Activated T-cell treated with anti-CD3 and anti-CD28 coated beads, Interleukin-2, amount 50 U/mL, for 48 hours (primary cell): ENCODE data around the gene VPS37C.

ENCODE experiments used
- DNase-seq, 2 experiments: peaks; one replicate each; pipeline ENCODE4 v3.0.0-alpha.2; 2020

VPS37C gene

GRCh38 chr11:61131586-61131985 is 29.6 kb downstream of the VPS37C start:
- DNase-seq: no peak

- no peak for DNase-seq
Observed at GRCh38 chr11:61131186-61131585, 30.0 kb downstream of the VPS37C start.

- DNase-seq: peak; percentile 91 to 95
Observed at GRCh38 chr11:61129639-61130523, 31.3 kb downstream of the VPS37C start.

DNA sequence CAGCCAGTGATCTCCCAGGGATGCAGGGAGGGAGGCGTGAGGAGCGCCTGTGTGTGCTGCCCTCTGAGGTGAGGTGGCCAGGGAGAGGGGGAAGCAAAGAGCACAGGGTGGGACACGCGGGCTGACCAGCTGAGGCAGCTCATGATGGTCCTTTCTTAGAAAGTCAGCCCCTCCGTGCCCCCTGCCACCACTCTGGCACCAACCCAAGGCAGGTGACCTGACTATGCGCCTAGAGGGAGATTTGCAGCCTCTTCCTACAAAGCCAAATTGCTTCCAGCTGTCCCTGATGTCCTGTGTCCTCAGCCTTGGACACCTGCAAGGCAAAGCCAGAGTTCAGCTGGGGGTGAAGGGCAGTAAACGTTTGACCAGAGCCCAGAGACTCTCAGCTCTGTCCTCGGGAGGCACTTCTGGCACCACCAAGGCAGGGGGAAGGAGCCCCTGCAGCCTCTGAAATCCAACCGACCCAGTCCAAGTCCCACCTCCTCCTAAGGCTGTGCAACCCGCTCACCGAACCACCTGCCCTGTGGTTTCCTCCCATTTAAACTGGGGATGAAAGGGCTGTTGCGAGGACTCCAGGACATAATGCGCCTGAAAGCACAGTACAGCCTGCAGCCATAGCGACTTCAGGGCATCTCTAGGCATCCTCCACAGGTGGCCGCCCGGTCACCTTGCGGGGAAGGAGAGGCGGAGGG is 32.1 kb downstream of the VPS37C start:
- DNase-seq: no peak

DNA sequence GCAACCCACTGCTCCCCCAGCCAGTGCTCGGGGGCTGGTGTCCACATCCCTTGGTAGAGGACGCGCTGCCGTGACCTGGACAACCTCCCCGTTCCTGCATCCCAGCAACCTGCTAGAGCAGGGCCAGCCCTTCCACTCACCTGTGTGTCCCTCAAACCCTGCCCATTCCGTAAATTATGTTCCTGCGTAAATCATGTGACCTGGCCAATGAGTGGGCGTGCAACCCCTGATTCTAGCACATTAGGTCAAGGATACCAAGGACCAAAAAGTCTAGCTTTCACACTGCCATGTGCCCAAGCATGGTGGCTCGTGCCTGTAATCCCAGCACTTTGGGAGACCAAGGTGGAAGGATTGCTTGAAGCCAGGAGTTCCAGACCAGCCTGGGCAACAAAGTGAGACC is 33.2 kb downstream of the VPS37C start:
- DNase-seq: no peak

DNA sequence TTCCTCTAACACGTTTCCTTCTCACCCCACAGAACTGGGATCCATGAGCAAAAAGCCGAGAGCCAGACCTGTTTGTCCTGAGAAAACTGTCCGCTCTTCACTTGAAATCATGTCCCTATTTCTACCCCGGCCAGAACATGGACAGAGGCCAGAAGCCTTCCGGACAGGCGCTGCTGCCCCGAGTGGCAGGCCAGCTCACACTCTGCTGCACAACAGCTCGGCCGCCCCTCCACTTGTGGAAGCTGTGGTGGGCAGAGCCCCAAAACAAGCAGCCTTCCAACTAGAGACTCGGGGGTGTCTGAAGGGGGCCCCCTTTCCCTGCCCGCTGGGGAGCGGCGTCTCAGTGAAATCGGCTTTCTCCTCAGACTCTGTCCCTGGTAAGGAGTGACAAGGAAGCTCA is 35.0 kb downstream of the VPS37C start:
- DNase-seq: no peak

DNA sequence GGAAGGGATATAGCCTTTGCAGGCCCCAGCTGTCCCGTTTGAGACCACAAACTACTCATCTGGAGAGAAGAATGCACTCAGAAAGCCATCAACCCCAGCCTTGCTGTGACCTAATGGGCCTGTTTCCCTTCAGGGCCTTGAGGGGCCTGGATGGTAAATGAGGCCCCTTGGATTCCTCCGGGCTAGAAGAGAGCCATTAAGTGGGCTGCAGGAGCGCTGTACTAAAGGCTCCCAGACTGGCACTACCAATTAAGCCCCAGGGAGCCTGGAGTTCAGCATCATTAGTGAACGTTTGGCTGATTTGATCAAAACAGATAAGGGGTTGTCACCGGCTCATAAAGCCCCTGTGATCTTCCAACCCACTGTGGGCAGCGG is 35.9 kb downstream of the VPS37C start:
- no peak for DNase-seq

GRCh38 chr11:61124574-61125309 is 36.5 kb downstream of the VPS37C start:
- DNase-seq: no peak

DNA sequence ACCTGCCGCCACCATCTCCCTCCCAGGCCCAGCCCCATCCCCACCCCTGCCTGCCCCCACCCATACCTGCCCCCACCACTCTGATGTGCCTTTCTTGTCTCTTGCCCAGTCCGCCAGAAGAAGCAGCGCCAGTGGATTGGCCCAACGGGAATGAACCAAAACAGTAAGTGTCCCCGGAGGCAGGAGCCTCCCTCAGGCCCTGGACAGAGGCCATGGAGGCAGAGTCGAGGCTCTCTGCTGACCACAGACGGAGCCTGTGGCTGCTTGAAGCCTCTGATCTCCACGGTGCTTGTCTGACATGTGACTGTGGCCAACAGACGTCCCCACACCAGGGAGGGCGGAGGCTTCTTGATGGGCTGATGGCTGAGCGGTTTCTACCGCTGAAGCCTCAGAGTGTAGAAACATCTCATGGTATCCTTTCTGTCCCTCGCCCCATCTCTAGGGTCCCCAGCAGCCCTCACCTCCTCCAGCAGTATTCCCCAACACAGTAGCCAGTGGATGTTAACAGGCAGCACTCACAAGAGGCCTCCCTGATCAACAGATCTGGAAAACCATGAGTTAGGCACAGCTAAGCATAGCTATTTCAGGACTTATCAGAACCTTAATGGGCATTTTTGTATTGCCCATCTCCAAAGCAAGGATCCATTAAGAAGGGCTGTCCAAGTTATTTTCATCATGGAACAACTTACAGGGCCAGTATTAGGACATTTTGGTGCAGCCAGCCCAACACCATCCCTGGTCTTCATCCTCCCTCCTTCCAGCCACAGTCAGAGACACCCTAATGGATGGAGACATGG is 37.3 kb downstream of the VPS37C start:
- no peak for DNase-seq

DNA sequence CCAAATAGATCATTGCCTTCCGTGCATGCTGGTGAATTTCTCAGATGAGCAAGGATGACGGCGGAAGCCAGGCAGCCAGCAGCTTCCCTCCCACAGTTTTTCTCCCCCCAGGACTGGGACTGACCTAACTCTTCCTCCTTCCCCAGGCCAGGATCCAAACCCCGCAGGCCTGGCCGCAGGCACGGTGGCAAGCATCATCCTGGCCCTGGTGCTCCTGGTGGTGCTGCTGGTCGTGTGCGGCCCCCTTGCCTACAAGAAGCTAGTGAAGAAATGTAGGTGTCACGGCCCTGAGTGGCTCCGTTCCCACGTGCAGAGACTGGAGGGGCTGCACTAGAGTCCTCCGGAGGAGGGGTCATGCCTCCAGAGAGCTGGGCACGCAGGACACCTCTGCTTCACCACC is 38.5 kb downstream of the VPS37C start:
- no peak for DNase-seq

DNA sequence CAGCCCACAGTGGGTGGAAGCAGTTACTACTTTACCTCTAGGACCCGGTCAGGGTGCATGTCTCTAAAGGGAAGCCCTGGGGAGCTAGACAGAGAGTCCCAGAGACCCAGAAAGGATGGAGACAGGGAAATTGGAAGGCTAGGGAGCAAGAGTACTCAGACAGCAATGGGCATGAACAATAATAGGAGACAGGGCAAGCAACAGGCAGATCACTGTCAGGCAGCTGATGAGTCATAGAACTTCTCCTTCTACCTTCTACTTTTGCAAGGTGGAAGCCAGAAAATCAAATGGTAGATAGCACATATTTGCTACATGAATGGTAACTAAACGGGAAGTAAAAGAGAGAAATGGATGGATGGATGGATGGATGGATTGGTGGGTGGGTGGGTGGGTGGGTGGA is 39.3 kb downstream of the VPS37C start:
- no peak for DNase-seq

DNA sequence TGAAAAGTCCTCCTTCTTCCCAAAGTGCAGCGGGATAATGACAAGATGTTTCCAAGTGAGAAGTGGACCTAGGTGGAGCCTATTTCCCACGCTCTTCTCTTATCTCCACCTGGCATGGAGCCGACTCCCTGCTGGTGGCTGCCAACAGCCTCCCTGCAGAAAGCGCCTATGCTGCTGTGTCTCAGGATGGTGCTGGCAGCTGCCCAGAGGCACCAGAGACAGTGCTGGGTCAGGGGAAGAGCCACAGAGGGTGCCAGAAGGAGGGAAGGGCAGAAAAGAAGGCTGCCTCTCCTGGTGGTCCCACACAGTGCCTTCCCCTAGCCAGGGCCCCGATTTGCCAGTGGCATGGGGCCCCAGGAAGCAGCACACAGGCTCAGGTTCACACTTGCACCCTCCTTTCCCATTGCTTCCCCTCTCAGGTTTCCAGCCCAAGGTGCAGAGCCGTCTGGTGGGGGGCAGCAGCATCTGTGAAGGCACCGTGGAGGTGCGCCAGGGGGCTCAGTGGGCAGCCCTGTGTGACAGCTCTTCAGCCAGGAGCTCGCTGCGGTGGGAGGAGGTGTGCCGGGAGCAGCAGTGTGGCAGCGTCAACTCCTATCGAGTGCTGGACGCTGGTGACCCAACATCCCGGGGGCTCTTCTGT is 39.9 kb downstream of the VPS37C start:
- DNase-seq: peak in 1 of 2 experiments; percentile 12

DNA sequence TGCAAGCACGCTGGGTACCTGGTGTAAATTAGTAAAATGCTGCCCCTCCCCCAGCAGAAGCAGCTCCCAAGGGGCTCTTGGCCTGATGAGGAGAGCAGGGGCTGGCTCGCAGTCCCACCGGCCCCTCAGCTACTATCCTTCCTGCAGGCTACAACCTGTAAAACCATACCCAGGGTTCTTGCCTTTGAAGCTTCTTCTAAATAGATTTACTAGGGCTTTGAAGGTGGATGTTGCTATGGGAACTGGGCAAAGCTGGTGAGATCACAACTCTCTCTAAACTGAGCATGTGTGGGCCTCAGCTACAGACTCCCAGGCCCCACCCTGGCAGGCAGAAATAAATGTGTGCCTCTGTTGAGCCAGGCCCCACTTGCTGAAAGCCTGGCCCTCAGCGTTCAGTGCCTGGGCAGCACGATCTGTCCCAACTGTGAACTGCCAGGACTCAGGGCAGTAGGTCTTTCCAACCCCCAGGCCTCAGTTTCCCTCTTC is 40.5 kb downstream of the VPS37C start:
- peak in 1 of 2 experiments; percentile 21 for DNase-seq

DNA sequence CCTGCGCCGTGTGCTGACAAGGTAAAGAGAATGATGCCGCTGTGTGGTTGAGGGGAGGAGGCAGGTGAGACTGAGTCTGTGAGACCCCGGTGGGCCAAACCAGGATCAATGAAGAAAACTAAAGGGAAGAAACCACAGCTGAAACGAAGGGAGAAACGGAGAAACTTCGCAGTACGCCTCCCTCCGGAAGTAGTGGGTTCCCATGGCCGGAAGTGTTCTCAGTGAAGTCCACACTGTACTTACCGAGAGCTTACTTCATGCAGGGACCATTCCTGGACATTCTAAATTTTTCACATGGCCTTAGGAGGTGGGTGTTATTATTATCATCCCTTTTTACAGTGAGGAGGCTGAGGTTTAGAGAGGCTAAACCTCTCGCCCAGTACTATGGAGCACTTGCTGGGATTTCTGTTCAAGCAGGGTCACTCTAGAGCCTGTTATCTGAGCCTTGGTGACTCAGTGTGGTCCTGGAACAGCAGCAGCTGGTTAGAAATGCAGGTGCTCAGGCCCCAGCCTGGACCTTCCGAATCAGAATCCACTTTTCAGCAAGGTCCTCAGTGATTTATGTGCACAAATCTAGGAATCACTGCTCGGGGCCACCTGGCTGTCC is 41.0 kb downstream of the VPS37C start:
- peak in 1 of 2 experiments; percentile 31 for DNase-seq

- DNase-seq: no peak
Observed at GRCh38 chr11:61119571-61119970, 41.7 kb downstream of the VPS37C start.

DNA sequence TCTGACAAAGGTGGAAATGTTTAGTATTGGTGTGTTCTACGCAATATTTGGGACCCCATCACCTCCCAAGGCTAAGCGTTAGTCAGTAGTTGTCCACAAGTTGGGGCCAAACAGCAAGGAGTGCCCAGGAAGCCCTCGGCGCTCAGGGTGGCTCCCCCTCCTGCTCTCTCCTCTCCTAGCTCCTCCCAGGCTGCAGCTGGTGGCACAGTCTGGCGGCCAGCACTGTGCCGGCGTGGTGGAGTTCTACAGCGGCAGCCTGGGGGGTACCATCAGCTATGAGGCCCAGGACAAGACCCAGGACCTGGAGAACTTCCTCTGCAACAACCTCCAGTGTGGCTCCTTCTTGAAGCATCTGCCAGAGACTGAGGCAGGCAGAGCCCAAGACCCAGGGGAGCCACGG is 42.2 kb downstream of the VPS37C start:
- DNase-seq: no peak

DNA sequence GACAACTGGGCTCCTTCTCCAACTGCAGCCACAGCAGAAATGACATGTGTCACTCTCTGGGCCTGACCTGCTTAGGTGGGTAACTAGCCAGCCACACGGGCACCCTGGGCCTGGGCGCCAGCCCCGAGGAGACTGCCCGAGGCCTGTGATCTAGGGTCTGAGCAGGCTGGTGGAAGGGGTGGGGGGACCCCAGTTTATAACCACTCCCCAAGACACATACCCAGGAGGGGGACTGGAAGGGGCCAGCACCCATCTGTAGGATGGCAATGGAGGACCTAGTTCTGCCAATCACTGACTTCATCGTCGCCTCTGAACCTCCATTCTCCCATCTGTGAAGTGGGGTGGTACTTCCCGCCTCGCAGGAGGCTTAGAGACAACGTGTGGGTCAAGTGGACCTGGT is 42.8 kb downstream of the VPS37C start:
- no peak for DNase-seq

GRCh38 chr11:61118004-61118403 is 43.2 kb downstream of the VPS37C start:
- no peak for DNase-seq

DNA sequence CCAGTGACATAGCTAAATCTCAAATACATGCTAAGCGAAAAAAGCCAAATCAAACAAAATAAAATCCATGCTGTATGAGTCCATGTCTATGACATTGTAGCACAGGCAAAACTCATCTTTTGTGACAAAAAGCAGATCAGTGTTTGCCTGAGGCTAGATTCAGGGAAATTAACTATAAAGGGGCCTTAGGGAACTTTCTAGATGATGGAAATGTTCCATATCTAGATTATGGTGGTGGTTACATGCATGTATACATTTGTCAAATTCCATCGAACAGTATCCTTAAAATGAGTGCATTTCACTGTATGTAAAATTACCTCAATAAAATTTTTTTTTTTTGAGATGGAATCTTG is 44.1 kb downstream of the VPS37C start:
- no peak for DNase-seq

GRCh38 chr11:61116426-61117167 is 44.6 kb downstream of the VPS37C start:
- no peak for DNase-seq
